22Rv1 (cell line): ENCODE results near the gene PLEKHO1.
"Not testable (repeated sequence)": the region's sequence is repeated elsewhere in the genome, so short reads cannot be mapped to it uniquely, and the experiment has no call there.

Source experiments
- ZFX ChIP-seq: fragments of 450-650 bp; IDR thresholded peaks from 2 replicates; pipeline ENCODE4 v1.6.1; 2017; ENCODE audit warnings: antibody characterized with exemption, borderline replicate concordance
- TF ChIP-seq, protein P1 (sequence below): fragments of 450-650 bp; IDR thresholded peaks from 2 replicates; pipeline ENCODE4 v1.5.1; 2017; ENCODE audit warnings: mild to moderate bottlenecking

DNA sequence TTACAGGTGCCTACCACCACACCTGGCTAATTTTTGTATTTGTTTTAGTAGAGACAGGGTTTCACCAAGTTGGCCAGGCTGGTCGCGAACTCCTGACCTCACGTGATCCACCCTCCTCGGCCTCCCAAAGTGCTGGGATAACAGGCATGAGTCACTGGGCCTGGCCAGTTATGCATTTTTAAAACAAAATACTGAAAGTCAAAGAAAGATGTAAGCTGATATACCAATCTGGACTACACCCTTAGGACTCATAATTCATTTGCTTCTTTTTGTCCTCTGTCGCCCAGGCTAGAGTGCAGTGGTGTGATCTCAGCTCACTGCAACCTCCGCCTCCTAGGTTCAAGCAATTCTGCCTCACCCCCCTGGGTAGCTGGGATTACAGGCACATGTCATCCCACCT, 14.3 kb upstream of the PLEKHO1 start:
- TF ChIP-seq, protein P1, sequence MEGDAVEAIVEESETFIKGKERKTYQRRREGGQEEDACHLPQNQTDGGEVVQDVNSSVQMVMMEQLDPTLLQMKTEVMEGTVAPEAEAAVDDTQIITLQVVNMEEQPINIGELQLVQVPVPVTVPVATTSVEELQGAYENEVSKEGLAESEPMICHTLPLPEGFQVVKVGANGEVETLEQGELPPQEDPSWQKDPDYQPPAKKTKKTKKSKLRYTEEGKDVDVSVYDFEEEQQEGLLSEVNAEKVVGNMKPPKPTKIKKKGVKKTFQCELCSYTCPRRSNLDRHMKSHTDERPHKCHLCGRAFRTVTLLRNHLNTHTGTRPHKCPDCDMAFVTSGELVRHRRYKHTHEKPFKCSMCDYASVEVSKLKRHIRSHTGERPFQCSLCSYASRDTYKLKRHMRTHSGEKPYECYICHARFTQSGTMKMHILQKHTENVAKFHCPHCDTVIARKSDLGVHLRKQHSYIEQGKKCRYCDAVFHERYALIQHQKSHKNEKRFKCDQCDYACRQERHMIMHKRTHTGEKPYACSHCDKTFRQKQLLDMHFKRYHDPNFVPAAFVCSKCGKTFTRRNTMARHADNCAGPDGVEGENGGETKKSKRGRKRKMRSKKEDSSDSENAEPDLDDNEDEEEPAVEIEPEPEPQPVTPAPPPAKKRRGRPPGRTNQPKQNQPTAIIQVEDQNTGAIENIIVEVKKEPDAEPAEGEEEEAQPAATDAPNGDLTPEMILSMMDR = not testable (repeated sequence)
- not testable (repeated sequence) for TF ChIP-seq ZFX
